ENCODE data around the gene OSCP1.

Gene OSCP1

DNA sequence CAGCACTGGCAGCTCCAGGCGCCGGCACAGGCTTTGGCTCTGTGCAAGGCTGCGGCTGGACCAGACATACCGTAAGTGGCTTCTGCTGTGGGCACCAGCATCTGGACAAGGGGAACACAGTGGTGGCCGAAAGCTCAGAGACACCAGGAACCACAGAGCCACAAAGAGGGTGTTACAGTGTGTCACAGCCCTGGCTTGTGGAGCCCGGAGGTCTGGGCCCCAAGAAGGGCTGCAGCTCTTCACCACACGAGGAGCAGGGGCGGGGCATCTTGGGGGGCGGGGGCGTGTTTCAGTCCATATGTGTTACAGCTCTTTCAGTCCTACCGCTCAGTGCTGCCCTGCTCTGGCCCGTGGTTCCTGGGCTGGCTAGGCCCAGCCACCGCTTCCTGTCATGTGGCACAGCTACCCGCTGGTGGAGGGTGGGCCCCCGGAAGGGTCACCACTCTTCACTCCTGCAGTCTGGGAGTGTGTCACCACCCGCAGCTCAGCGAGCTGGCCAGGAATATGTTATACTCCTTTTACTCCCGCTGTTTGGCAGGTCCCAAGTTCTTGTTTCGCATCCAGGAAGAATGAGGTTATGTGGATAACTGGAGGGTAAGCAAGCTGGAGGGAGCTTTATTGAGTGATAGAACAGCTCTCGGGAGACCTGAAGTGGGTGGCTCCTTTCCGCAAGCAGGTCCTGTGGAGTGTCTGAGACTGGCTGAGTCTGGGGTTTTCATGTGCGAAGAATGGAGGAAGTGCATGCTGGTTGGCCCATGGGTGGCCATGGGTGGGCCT lies 49.2 kb downstream of the OSCP1 start:
- no peak for DNase-seq

DNA sequence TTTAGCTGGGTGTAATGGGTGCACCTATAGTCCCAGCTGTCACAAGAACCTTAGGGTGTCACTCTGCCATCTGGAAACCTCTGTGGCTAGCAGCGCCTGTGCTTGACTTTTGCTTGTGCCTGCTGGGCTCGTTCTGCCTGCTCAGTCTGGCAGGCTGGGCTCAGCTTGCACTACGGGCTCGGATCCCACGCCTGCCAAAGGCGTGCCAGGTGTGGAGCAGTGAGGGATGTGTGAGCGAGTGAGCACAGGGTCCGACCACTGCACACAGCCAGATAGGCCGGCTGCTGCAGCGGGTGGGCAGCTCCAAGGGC lies 49.8 kb downstream of the OSCP1 start:
- DNase-seq, result no peak

DNA sequence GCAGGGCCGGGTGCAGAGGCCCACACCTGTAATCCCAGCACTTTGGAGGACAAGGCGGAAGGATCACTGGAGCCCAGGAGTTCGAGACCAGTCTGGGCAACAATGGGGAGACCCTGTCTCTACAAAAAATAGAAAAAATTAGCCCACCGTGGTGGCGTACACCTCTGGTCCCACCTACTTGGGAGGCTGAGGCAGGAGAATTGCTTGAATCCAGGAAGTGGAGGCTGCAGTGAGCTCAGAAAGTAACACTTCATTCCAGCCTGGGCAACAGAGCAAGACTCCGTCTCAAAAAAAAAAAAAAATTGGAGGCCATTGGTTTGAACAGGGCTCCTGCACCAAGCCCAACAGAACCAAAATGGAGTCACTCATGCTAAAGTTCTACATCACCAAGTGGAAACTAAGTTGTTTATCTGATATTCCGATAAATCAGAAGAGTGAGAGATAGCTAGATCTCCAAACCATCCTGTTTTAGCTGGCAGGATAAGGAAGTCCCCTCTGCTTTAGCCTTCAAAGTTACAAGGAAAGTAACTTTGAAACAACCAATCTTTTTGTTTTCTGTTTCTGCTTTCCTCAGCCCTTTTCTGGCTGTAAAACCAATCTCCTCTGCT lies 51.8 kb downstream of the OSCP1 start:
- DNase-seq, result no peak

GRCh38 chr1:36397378-36398230 lies 52.6 kb downstream of the OSCP1 start, which contains the start of gene LSM10:
Gene LSM10, minus strand, starts transcription at chr1:36397908. Its CDS starts 3,779 bp downstream, at chr1:36394129.
- peak; percentile 85 for DNase-seq

DNA sequence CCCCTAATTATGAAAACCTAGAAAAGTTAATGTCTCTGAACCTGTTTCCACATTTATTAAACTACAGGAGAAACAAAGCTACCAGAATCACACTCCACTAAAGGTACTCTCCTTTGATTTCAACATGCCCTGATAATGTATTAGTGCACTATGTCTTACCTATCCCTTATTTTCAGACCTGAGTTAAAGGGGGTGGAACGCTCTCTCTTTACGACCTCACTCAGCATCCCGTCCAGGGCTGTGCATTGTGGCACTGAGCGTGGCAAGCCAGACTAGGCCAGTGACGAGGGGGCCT lies 53.2 kb downstream of the OSCP1 start:
- DNase-seq, result no peak

- DNase-seq, result no peak
Measured at GRCh38 chr1:36396359-36396758, 53.9 kb downstream of the OSCP1 start.

- DNase-seq, result no peak
Measured at GRCh38 chr1:36393686-36394085, 56.6 kb downstream of the OSCP1 start.

GRCh38 chr1:36392836-36393235 lies 57.4 kb downstream of the OSCP1 start:
- no peak for DNase-seq

- DNase-seq, result no peak
Measured at GRCh38 chr1:36391271-36391670, 59.0 kb downstream of the OSCP1 start.

DNA sequence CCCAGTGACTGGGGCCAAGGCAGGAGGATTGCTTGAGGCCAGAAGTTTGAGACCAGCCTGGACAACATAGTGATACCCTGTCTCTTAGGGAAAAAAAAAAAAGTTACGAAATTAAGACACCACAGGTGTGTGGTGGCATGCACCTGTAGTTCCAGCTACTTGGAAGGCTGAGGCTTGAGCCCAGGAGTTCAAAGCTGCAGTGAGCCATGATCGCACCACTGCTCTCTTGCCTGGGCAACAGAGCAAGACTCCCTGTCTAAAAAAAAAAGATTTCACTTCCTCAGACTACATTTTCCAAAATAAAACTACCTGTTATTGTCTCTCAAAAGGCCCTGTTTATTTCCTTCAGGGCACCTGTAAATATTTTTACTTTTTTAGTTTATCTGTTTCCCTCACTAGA lies 59.8 kb downstream of the OSCP1 start:
- no peak for DNase-seq

DNA sequence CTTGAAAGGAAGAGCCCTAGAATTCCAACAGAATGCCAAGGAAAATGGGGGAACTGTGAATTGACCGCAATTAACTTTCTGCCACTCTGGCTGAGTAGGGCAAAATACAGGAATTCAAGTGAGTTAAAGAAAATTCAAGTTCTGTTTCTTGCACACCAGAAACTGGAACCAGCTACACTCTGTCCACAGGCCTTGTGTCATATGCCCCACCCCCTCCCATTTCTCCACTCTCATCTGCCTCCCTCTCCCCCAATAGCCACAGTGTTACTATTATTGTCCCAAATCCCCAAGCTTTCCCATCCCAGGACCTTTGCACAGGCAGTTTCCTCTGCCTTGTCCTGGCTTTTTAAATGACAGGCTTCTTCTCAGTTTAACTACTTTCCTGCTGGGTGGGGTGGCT lies 60.3 kb downstream of the OSCP1 start:
- DNase-seq, result no peak

GRCh38 chr1:36389261-36389660 lies 61.0 kb downstream of the OSCP1 start:
- DNase-seq, result no peak

DNA sequence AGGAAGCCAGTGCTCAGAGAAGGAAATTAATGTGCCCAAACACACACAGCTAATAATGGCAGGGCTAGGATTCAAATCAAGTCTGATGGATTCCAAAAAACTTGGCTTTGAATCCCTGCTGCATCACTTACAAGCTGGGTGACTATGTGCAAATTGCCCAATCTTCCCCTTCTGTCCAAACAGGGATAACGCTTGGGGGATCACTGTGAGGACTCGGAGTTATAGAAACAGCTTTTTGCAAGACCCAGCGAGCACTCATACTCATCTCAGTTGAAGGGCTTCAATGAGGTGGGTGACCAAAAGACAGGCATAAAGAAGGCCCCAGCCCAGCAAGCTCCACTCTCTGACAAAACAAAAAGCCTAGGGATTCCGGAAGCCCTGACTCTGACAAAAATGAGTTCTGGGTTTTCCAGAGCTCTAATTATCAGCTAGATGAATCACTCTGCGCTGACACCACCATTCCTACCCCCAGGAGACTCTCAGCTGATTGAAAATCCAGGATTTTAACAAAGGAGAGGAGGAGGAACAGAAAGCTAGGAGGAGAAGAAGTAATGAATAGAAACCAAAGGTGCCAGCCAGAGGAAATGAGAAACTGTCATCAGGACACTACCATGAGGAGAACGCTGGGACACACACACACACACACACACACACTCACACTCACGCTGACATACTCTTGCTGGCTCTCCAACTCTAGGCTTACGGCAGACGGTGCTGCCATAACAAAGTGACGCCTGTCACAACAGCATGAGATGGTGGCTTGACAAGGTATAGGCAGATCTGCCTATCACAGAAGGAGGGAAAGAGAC lies 62.9 kb downstream of the OSCP1 start:
- no peak for DNase-seq

DNA sequence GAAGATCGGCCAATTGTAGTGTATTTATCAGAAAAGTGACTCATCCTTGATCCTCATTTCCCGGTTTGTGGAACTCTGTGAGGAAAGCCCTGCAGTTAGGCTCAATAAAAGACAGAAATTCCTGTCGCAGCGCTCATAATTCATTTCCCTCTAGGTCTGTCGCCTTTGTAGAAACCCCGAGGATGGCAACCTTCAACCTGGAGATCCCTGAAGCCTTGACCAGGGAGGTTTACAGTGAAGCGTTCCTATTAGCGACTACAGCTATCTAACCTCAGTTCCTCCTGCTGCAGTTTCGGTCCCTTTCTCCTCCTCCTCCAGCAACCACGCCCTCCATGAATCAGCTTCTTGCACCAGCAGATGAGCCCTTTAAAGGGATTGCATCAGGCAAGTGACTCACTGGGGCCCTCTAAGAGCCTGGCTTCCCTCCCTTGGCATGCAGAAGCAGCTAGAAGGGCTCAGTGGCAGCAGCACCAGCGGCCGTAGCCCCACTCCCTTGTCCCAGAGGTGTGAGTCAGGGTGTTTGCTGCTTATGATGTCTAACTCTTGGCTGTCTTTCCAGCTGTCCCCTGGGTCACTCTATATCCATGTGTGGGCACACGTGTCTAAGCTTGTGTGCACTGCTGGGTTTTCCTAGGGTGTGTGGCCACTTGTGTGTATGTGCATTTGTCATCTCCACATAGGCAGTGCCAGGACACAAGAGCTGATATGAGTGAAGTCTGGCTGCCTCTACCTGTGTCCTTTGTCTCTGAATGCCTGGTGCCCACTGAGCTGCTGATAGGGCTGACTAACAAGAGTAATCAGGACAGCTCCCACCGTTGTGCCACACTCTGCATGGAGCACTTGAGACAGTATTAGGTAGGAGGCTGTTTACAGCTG lies 63.7 kb downstream of the OSCP1 start:
- peak; percentile 80 for DNase-seq

DNA sequence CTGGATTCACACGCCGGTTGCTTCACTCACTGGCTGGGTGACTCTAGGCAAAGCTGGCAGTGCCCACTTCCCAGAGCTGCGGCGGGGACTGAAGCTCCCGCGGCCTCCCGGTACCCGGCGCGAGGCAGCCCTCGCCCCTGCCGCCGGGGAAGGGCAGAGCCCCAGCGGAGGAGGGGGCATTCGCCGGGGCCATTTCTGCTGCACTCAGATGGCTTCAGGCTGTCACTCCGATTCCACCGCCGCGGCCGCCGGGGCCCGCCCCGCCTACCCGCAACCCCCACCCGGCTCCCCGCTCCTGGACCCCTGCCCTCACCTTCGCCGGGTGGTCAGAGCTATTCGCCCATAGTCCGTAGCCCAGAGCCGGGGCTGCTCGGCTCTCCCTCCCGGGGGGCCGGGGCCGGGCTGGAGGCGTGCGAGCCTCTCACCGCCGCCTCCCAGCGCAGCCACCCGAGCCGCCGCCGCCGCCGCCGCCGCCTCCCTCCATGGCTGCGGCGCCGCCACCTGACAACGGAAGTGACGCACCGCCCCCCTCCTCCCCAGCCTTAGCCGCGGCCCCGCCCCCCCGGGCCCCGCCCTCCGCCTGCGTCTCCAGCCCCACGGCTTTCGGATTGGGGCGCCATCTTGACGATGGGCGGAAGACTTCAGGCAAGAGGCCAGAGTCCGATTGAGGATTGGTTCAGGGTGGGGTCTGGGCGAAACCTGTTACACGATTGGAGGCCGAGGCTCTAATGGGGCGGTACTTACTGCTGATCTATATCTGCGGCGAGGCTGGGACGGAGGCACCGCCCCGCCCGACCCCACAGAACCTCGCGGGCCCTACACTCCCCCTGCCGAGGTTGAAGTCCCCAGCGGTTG lies 64.6 kb downstream of the OSCP1 start, which contains the start of gene STK40:
TSS of gene STK40 (minus strand) at position 515 of the 855 bp plus-strand sequence. CDS start 24,592 bp downstream, outside the sequence.
- peak; percentile 98 for DNase-seq

- DNase-seq, result peak; percentile 58
Measured at GRCh38 chr1:36384542-36385409, 65.5 kb downstream of the OSCP1 start.

DNA sequence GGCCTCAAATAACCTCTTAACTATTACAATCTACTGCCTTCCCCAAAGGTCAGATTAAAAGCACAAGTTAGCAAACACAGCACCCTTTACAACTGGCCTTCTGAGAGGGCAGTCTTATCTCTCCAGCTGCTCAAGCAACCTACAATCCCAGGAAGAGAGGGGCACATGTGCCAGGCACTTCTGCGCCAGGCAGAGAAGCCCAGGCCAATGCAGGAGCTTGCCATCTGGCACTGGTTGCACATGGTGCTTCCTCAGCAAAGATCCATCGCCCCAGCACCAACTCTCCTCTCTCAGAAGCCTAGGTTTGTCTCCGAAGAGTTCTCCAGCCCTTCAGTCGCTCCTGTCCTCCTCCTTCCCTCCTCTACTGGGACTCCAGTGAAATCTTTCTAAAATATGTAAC lies 67.0 kb downstream of the OSCP1 start:
- DNase-seq, result no peak

DNA sequence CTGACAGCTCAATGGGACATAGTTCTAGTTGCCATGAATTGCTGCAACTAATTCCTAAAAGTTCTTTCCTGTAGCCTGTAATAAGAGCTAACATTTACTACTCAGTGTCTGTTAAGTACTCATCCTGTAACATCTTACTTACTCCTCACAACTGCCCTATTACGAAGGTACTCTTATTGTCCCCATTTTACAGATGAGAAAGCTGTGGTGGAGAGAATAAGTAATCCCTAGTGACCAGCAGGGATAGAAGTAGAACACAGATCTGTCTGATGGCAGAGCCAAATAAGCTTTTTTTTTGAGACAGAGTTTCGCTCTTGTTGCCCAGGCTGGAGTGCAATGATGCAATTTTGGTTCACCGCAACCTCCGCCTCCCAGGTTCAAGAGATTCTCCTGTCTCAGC lies 67.6 kb downstream of the OSCP1 start:
- no peak for DNase-seq

DNA sequence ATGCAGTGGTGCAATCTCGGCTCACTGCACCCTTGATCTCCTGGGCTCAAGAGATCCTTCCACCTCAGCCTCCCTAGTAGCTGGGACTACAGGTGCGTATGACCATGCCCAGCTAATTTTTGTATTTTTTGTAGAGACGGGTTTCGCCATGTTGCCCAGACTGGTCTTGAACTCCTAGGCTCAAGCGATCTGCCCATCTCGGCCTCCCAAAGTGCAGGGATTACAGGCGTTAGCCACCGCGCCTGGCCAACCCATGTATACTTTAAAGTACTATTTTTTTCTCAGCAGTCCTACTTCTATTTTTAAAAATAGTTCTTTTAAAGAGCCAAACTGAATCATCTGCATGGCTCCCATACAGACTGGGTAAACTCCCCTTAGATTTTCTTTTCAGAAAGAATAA lies 68.0 kb downstream of the OSCP1 start:
- no peak for DNase-seq

DNA sequence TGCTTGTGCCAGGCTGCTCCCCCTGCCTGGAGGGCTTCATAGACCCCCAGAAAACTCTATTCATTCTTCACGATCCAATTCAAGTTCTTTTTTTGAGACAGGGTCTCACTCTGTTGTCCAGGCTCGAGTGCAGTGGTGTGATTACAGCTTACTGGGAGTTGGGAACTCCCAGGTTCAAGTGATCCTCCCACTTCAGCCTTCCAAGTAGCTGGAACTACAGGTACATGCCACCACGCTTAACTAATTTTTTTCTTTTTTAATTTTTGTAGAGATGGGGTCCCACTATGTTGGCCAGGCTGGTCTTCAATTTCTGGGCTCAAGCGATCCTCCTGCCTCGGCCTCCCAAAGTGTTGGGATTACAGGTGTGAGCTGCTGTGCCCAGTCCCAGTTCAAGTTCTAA lies 68.8 kb downstream of the OSCP1 start:
- no peak for DNase-seq

Data from central memory CD4-positive, alpha-beta T cell (primary cell).